Activated naive CD8-positive, alpha-beta T cell (primary cell): ENCODE results near the gene BEGAIN.
"Not testable (repeated sequence)": the region's sequence is repeated elsewhere in the genome, so short reads cannot be mapped to it uniquely, and the experiment has no call there.

Experiments
- H3K27ac Mint-ChIP-seq: one replicate; pipeline ENCODE4 v1.8.0; 2021; ENCODE audit warnings: mixed read lengths
- H3K27me3 Mint-ChIP-seq: one replicate; pipeline ENCODE4 v1.8.0; 2021; ENCODE audit warnings: mixed read lengths
- H3K36me3 Mint-ChIP-seq: one replicate; pipeline ENCODE4 v1.8.0; 2021; ENCODE audit warnings: mixed read lengths
- H3K4me1 Mint-ChIP-seq: one replicate; pipeline ENCODE4 v1.8.0; 2021; ENCODE audit warnings: low read depth, mixed read lengths
- H3K4me3 Mint-ChIP-seq: one replicate; pipeline ENCODE4 v1.8.0; 2021; ENCODE audit warnings: mild to moderate bottlenecking, mixed read lengths
- H3K9me3 Mint-ChIP-seq: one replicate; pipeline ENCODE4 v1.8.0; 2021; ENCODE audit warnings: low read depth, mixed read lengths

Gene BEGAIN

DNA sequence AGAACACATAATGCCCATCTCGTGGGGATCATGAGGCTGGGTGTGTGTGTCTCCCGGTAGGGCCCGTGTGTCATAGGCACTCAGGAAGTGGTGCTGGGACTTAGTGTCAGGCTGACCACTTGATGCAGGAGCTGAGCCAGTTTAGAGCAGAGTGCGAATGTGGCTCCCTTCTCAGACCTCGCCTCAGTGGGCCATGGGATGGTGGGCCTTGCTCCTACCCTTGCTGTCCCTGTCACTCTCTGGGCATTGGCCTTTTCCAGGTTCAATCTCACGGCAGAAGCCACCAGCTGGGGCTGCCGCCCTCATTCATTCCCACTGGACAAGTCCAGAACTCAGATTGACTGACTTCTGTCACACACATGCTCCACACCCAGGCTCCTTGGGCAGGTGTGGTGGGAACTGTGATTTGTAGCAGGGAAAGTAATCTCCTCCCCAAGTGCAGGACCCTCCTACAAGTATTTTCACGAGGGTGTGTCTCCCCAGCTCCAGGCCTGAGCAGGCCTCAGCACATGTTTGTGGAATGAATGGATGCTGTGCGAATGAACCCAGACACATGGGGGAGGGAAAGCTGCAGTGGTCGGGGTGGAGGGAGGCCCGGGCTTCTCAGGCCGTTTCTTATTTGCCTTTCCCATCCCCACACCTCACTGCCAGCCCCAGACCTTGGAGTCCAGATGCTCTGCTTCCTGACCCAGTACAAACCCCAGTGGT lies 54.9 kb downstream of the BEGAIN start:
- Mint-ChIP-seq H3K9me3 (no peaks in the 10 kb centered on the region), H3K4me1 (peaks cover 4% of the 10 kb centered on the region), H3K27ac (no peak overlapping the region), H3K27me3 (no peaks in the 10 kb centered on the region), H3K36me3 (no peaks in the 10 kb centered on the region), H3K4me3 (no peak overlapping the region)

DNA sequence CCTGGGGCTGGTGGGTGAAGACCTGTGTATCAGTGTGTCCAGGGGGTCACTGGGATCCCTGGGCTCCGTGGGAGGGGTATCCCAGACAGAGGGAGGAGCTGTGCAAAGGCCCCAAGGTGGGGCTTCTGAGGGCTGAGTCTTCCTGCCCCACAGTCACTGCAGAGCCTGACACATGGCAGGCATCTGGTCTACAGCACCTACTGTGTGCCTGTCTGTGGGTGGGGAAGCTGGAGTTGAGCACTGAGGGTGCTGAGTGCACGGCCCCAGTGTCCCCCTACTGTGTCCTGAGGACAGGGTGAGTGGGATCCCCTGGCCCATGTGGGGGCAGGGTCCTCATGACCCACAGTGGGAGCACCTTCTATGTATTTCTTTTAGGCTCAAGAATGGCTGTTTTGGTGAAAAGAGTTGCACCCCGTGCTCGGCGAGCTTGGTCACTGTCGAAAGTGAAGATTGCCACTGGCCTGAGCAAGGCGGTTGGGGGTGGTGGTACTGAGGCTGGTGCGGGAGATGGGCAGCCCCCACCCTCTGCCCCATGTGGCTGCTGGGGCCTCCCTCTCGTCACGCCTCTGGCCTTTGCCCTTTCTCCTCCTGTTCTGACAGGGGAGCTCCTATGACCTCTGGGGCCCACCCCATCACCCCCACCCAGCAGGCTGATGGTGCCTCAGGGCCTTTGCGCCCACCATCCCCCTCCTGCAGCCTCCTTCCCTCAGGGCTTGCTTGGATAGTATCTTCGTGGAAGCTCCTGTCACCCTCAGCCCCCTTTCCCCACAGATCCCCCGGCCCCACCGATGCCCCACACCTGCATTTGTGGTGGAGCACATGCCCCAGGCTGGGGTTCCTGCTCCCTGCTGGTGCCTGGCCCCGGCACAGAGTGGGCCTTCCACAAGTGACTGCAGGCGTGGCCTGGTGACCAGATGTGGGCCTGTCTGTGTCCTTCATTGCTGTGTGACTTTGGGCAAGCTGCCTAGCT lies 55.8 kb downstream of the BEGAIN start:
- no peak overlapping the region for H3K4me3 Mint-ChIP-seq
- no peaks in the 10 kb centered on the region for H3K36me3 Mint-ChIP-seq
- H3K9me3 Mint-ChIP-seq, result no peaks in the 10 kb centered on the region
- H3K27ac Mint-ChIP-seq, result no peak overlapping the region
- H3K4me1 Mint-ChIP-seq, result peaks cover 4% of the 10 kb centered on the region
- no peaks in the 10 kb centered on the region for H3K27me3 Mint-ChIP-seq

DNA sequence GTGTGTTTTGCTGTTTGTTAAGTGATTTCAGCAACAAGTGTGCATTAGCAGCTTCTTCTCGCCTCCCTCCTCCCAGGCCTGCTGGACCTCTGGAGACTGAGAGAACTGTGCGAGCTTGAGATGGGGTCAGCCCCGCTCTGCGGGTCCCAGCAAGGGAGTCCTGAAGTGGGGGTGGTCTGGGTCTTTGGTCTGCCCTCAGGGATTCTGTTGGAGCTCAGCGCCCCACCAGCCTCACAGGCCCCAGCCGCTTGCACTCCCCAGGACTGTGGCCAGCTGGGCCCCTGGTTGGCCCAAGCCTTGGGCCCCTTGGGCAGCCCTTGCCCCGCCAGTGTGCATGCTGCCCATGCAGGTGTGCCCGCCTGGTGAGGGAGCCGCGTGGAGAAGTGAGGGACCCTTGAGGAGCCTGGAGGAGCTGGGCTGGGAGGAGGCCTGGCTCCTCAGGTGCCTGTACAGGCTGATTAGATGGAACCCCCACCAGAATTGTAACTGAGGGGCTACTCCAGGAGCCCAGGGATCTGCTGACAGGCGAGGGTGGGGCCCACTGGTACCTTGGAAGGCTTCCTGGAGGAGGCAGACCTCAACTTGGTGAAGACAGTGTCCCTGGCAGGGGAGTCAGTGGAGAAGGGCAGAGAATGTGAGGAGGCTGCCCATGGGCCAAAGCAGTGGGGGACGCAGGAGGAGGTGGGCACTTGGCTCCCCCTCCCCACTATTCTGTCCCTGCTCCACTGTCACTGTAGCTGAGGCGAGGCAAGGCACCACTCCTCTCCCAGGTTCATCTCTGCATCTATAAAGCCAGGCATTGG lies 56.7 kb downstream of the BEGAIN start:
- no peaks in the 10 kb centered on the region for H3K27me3 Mint-ChIP-seq
- no peak overlapping the region for H3K4me3 Mint-ChIP-seq
- H3K4me1 Mint-ChIP-seq, result peaks cover 4% of the 10 kb centered on the region
- no peaks in the 10 kb centered on the region for H3K36me3 Mint-ChIP-seq
- no peaks in the 10 kb centered on the region for H3K9me3 Mint-ChIP-seq
- H3K27ac Mint-ChIP-seq, result no peak overlapping the region

DNA sequence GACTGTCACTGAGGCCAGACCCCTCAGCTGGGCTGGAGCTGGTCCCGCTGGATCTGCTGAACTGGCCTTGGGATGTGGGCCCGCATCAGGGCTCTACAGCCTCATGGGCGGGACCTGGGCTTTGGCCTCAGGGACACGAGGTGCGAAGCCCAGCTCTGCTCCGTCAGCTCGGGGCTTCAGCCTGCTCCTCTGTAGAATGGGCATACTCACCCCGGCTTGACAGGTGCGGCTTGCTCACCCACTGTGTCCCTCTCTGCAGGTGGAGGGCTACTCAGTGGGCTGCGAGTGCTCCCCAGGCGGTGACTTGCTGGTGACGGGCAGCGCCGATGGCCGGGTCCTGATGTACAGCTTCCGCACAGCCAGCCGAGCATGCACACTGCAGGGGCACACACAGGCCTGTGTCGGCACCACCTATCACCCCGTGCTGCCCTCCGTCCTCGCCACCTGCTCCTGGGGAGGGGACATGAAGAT lies 57.6 kb downstream of the BEGAIN start:
- Mint-ChIP-seq H3K27ac (no peak overlapping the region), H3K4me1 (peaks cover 4% of the 10 kb centered on the region), H3K9me3 (no peaks in the 10 kb centered on the region), H3K27me3 (no peaks in the 10 kb centered on the region), H3K4me3 (no peak overlapping the region), H3K36me3 (no peaks in the 10 kb centered on the region)

DNA sequence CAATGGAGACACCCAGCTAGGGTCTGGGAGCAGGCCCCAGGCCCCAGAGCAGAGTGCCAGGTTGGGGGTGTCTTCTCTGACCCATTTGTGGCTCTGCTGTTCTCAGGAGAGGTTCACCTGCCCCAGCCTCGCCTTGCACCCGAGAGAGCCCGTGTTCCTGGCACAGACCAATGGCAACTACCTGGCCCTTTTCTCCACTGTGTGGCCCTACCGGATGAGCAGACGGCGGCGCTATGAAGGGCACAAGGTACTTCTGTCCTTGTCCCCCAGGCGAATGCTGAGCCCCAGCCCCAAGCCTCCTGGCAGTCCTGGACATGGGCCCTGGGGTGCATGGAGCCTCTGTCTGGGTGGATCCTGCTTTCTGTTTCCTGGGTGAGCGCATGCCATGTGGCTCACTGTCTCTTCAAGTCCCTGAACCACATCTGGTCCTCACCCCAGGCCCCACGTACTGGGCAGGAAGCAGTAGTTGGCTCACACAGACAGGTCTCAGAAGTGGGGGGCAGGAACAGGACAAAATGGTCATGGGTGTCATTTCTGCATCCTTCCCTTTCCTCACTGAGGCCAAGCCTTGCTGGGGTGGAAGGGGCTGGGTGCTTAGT lies 58.2 kb downstream of the BEGAIN start:
- no peaks in the 10 kb centered on the region for H3K36me3 Mint-ChIP-seq
- H3K4me3 Mint-ChIP-seq, result no peak overlapping the region
- H3K9me3 Mint-ChIP-seq, result no peaks in the 10 kb centered on the region
- peaks cover 4% of the 10 kb centered on the region for H3K4me1 Mint-ChIP-seq
- H3K27ac Mint-ChIP-seq, result no peak overlapping the region
- no peaks in the 10 kb centered on the region for H3K27me3 Mint-ChIP-seq

DNA sequence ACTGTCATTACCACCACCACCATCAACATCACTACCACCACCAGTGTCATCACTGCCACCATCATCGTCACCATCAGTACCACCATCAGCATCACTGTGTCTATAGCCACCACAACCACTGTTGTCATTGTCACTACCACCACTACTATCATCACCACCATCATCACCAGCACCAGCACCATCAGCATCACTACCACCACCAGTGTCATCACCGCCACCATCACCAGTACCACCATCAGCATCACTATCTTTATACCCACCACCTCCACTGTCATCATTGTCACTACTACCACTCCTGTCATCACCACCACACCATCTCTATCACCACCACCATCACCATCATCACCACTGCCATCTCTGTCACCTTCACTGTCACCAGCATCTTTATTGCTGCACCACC lies 60.6 kb downstream of the BEGAIN start:
- H3K27me3 Mint-ChIP-seq, result no peaks in the 10 kb centered on the region
- no peaks in the 10 kb centered on the region for H3K36me3 Mint-ChIP-seq
- H3K9me3 Mint-ChIP-seq, result no peaks in the 10 kb centered on the region
- H3K4me3 Mint-ChIP-seq, result no peak overlapping the region
- no peak overlapping the region for H3K27ac Mint-ChIP-seq
- H3K4me1 Mint-ChIP-seq, result no peaks in the 10 kb centered on the region

DNA sequence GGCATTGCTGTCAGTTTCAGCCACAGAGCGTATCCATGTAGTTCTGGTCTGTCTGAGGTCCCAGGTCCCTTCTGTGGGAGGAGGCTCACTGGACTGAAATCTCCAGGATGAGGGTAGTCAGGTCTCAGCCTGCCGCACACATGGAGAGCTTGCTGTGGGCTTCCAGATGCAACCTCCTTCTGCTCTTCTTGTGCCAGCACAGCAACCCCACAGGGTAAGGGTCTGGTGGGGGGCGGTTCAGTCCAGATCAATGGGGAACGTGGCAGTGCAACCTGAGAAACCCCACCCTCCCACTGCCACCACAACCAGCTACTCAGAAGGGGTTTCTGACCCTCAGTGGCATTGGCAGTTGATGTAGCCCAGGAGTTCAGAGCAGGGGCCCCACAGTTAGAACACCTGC lies 61.2 kb downstream of the BEGAIN start:
- Mint-ChIP-seq H3K9me3 (no peaks in the 10 kb centered on the region), H3K4me3 (no peak overlapping the region), H3K36me3 (no peaks in the 10 kb centered on the region), H3K27me3 (no peaks in the 10 kb centered on the region), H3K4me1 (no peaks in the 10 kb centered on the region), H3K27ac (no peak overlapping the region)

DNA sequence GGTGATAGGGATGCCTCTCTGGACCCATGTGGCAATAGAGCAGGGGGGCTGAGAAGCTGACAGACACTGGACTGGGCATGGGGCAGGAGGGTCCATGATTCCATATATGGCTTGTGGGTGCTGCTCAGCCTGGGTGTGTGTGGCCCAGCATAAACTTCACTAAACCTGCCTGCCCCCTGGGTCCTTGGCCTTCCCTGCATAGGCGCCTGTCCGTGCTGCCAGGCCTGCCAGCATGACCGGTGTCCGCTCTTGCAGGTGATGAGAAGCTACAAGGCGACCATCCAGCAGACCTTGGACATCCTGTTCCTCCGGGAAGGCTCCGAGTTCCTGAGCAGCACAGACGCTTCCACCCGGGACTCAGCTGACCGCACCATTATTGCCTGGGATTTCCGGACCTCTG lies 61.6 kb downstream of the BEGAIN start:
- no peaks in the 10 kb centered on the region for H3K27me3 Mint-ChIP-seq
- H3K36me3 Mint-ChIP-seq, result no peaks in the 10 kb centered on the region
- H3K9me3 Mint-ChIP-seq, result no peaks in the 10 kb centered on the region
- no peaks in the 10 kb centered on the region for H3K4me1 Mint-ChIP-seq
- H3K4me3 Mint-ChIP-seq, result no peak overlapping the region
- H3K27ac Mint-ChIP-seq, result no peak overlapping the region

DNA sequence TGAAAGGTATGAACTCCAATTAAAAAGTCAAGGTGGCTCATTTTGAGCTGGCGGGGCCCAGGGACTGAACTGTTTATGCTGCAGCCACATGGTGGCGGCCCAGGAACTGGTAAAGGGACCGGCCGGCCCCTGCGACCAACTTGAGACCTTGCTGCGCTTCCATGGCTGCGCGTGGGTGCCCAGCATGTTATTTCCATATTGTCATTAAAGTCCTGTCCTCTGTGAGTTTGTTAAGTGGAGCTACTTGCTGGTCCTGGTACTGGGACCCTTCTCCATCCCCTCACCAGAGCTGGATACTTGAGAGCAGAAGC lies 62.3 kb downstream of the BEGAIN start:
- Mint-ChIP-seq H3K4me3 (no peak overlapping the region), H3K27ac (no peak overlapping the region), H3K4me1 (no peaks in the 10 kb centered on the region), H3K27me3 (no peaks in the 10 kb centered on the region), H3K9me3 (no peaks in the 10 kb centered on the region), H3K36me3 (no peaks in the 10 kb centered on the region)

DNA sequence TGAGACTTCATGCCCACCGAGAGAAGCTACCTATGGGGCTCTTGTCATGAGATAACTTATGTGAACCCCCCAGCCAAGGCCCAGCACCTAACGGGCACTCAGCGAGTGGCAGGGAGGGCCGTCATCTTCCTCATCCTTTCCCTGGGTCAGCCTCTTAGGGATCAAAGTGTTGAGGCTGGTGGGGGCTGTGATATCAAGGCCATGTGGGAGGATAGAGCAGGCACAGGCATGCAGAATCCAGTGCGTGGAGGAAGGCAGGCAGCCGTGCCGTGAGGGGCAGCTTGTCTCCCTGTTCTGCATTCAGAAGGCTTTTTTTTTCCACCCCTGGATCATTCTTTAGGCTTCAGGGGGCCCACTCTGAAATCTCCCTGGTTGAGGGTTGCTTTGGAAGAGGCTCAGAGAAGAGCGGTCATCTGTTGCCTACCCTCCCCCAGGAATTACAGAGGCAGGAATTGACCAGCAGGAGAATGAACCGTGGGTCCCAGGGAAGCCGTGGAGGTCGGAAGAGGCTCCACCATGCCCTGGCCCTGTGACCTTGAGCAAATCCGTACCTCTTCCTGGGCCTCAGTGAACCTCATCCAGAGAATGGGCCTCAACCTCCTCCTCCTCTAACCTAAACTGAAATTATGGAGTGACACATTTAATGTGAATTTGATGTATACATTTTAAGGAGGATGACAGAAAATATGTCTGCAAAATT lies 62.8 kb downstream of the BEGAIN start:
- no peaks in the 10 kb centered on the region for H3K36me3 Mint-ChIP-seq
- H3K4me3 Mint-ChIP-seq, result no peak overlapping the region
- H3K27me3 Mint-ChIP-seq, result no peaks in the 10 kb centered on the region
- no peaks in the 10 kb centered on the region for H3K9me3 Mint-ChIP-seq
- H3K4me1 Mint-ChIP-seq, result no peaks in the 10 kb centered on the region
- H3K27ac Mint-ChIP-seq, result no peak overlapping the region

DNA sequence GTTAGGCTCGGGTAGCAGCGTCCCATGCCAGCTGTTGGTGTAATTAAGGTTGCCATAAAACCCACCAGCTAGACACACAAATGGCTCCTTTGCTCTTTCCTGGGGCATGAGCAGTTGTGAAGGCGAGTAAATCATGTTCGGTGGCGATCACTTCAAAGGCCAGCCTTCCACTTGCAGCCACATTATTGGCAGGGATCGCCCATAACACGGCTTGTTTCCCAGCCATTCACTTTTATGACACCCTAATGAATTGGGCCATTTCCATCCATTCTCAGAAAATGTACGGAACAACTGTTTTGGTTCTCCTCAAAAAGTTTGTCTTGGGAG lies 63.4 kb downstream of the BEGAIN start:
- H3K27ac Mint-ChIP-seq, result no peak overlapping the region
- no peaks in the 10 kb centered on the region for H3K27me3 Mint-ChIP-seq
- H3K4me1 Mint-ChIP-seq, result no peaks in the 10 kb centered on the region
- peaks cover 4% of the 10 kb centered on the region for H3K36me3 Mint-ChIP-seq
- H3K9me3 Mint-ChIP-seq, result no peaks in the 10 kb centered on the region
- H3K4me3 Mint-ChIP-seq, result no peak overlapping the region

DNA sequence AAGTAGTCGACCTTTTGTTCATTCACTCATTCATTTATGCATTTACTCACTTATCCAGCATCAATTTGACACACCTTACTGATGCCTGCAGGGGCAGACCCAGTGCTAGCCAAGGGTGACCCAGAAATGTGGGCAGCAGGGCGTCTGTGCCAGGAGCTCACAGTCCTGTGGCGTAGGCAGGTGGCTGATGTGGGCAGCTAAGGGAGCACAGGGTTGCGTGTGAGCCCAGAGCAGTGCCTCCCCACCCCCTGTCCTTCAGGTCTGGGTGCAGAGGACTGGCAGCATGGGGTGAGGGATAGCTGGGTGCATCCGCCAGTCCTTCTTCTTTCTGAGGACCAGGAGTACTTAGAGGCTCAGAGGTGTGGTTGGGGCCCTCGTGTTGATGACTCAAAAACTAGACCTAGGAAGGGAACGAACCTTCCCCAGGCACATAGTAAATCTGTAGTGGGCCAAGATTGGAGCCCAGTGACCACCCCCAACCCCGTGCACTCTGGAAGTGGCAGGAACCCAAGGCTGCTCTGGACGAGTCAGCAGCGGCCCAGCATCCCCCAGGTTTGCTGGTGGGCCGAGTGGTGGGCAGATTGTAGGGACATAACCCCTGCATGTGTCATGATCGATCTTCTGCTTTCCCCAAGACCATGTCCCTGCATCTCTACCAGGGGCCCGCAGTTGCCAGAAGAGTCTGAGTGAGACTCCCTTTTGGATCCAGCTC lies 63.9 kb downstream of the BEGAIN start:
- H3K4me3 Mint-ChIP-seq, result no peak overlapping the region
- peaks cover 4% of the 10 kb centered on the region for H3K36me3 Mint-ChIP-seq
- H3K4me1 Mint-ChIP-seq, result no peaks in the 10 kb centered on the region
- H3K9me3 Mint-ChIP-seq, result no peaks in the 10 kb centered on the region
- H3K27ac Mint-ChIP-seq, result no peak overlapping the region
- no peaks in the 10 kb centered on the region for H3K27me3 Mint-ChIP-seq

DNA sequence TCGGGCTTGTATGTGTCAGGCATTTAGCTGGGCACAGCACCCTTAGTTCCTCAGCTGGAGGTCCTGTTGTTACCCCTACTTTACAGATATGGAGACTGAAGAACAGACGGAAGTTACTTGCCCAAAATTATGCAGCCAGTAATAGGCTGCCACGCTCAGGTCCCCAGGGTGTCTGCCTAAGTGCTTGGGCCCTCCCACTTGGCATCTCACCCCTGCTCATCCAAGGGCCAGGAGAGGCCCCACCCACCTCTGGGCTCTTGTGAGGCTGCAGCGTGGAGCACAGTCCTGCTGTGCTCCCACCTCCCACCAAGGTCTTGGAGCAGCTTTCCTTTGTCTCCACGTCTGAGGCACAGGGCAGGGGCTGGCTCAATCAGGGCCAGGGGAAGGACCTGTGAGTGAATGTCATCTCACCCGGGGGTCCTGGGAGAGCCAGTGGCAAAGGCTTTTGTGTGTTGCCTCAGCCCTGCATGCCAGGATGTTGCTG lies 64.6 kb downstream of the BEGAIN start:
- Mint-ChIP-seq H3K9me3 (no peaks in the 10 kb centered on the region), H3K27ac (no peak overlapping the region)

DNA sequence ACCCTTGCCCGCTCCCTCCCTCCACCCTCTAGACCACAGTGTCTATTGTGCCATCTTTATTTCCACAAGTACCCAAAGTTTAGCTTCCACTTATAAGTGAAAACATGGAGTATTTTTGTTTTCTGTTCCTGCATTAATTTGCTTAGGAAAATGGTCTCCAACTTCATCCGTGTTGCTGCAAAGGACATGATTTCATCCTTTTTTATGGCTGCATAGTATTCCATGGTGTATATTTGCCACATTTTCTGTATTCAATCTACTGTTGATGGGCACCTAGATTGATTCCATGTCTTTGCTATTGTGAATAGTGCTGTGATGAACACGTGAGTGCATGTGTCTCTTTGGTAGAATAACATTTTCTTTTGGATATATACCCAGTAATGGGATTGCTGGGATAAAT lies 81.2 kb downstream of the BEGAIN start:
- peaks cover 15% of the 10 kb centered on the region for H3K36me3 Mint-ChIP-seq
- H3K27me3 Mint-ChIP-seq, H3K4me3 Mint-ChIP-seq, H3K9me3 Mint-ChIP-seq, H3K4me1 Mint-ChIP-seq, H3K27ac Mint-ChIP-seq: not testable (repeated sequence)

More for the DNA sequence above, 64.6 kb downstream of the BEGAIN start:
- Mint-ChIP-seq H3K27me3 (no peaks in the 10 kb centered on the region), H3K4me3 (no peak overlapping the region), H3K36me3 (peaks cover 8% of the 10 kb centered on the region), H3K4me1 (no peaks in the 10 kb centered on the region)
